Upper lobe of left lung (tissue), 6 donors: Measurements from ENCODE around the gene RAPGEF1. TPM values are rescaled to one million over a fixed set of nuclear protein-coding genes. Genes with fewer than 3 reads are reported as not detected.
A peak's percentile ranks its signal among the peaks of the same experiment; 100 is the strongest.

ENCODE experiments used
- ATAC-seq, 2 donors: fragments of 200-7000 bp; cut with Tn5 transposase; one replicate each; pipeline ENCODE4 v1.9.1; 2022; ENCODE audit warnings: mild to moderate bottlenecking in 2 of 2, moderate library complexity in 2 of 2; ENCODE audit not compliant: low FRiP score in 2 of 2
- DNase-seq, 2 donors: peaks; one replicate each; pipeline ENCODE4 v3.0.0-alpha.2; 2019 to 2020
- H3K27ac ChIP-seq, 4 donors: fragments of 200-600 bp; sonication (generic); one replicate each; pipeline ENCODE4 v1.5.1; 2016 to 2019
- H3K27me3 ChIP-seq, 4 donors: fragments of 200-600 bp; sonication (generic); one replicate each; pipeline ENCODE4 v1.5.1; 2017 to 2019
- H3K36me3 ChIP-seq, 4 donors: fragments of 200-600 bp; sonication (generic); one replicate each; pipeline ENCODE4 v1.5.1; 2016 to 2019
- H3K4me1 ChIP-seq, 4 donors: fragments of 200-600 bp; sonication (generic); one replicate each; pipeline ENCODE4 v1.5.1; 2018 to 2019
- H3K4me3 ChIP-seq, 4 donors: fragments of 200-600 bp; sonication (generic); one replicate each; pipeline ENCODE4 v1.5.1; 2017 to 2019; ENCODE audit warnings: mild to moderate bottlenecking in 2 of 4, moderate library complexity in 1 of 4
- H3K9me3 ChIP-seq, 4 donors: fragments of 200-600 bp; sonication (generic); one replicate each; pipeline ENCODE4 v1.5.1; 2018 to 2019
- EP300 ChIP-seq, 4 donors: sonication (generic); formaldehyde crosslinking; IDR thresholded peaks; one replicate each; pipeline ENCODE4 v1.5.1; 2017; ENCODE audit warnings: antibody characterized with exemption in 4 of 4, control low read depth in 2 of 4
- POLR2A ChIP-seq, 4 donors: fragments of 450-650 bp; IDR thresholded peaks; one replicate each; pipeline ENCODE4 v1.5.1; 2016 to 2017; ENCODE audit warnings: antibody characterized with exemption in 4 of 4, mild to moderate bottlenecking in 2 of 4
- POLR2AphosphoS5 ChIP-seq, 2 donors: sonication (generic); formaldehyde crosslinking; IDR thresholded peaks; one replicate each; pipeline ENCODE4 v1.5.1; 2017; ENCODE audit warnings: antibody characterized with exemption in 2 of 2
- WGBS, 2 donors: methylation state at CpG; one replicate each; pipeline ENCODE4 v1.1.5; 2017 to 2018; 5-methylcytosine and 5-hydroxymethylcytosine counted together
- total RNA-seq, 6 donors: library from RNA; depleted of rRNA in 4 of 6; stranded (reverse); fragments of >200 nt in 4 of 6; gene quantifications; one replicate each; pipeline versions ENCODE4 v1.1.0 to v1.2.1, GENCODE V29; 2016 to 2021
- TF ChIP-seq, protein P1 (sequence below), 6 experiments: fragments of 450-650 bp in 4 of 6; fragments of 200-600 bp in 2 of 6; sonication (generic) in 2 of 6; IDR thresholded peaks; one replicate each; pipeline ENCODE4 v1.5.1; 2016 to 2019; ENCODE audit warnings: antibody characterized with exemption in 6 of 6
- donor health status: DM: no; HTN: no; CAD: no; lungs with moderate emphysema.
- donor health status: DM: no; HTN: yes; CAD: no; lungs with severe emphysema.

RAPGEF1 gene
- total RNA-seq, 6 donors from 2014 or later: 82.8 to 161 (median 96.8) TPM

DNA sequence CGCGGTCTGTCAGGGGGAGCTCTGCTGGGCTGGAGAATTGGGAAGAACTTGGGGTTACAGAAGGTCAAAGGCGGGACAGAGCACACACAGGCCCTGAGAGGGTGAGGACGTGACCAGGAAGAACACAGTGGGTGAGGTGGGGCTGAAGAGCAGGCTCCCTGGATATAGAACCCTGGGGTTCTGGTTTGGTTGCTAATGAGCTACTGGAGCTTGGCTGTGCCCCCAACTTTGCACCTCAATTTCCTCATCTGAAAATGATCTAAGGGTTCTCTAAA lies 110.7 kb downstream of the RAPGEF1 start:
- WGBS, 2 donors: 82 to 89% methylated on average over 4 of the region's 4 CpGs
- no peak for ATAC-seq
- H3K4me1 ChIP-seq: peaks cover 16 to 36% (median 22%) of the 10 kb centered on the region in 4 donors

DNA sequence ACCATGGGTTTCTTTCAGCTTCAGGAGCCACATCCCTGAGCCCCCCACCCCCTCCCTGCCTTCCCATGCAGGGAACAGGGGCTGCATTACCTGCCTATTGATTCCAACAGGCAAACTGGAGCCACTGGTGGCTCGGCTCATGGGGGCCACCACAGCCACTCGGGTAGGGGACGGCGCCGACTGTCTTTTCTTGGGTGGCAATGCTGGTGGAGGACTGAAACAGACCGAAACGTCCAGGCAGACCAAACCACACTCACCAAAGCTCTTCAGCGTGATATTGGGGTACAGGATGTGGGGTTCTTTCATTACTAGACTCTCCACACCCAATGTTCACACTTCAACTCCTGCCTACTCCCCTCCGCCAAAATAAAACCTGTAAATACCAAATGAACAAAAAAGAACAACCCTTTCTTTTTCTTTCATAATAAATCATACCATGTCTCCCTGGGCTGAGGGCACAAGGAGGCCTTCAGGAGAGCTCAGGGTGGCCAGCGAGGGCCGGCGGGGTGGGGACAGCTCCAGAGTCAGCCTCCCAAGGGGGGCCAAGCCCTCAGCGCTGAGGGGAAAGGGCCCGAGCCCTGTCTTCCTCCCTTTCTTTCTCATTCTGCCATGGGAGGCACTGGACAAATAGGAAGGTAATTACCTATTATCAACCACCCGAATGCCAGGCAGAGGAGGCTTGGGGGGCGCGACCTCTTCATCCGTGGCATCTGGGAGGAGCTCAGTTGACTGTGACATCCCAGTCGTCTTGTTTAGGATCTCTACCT lies 111.2 kb downstream of the RAPGEF1 start:
- peak in 1 of 2 donors; percentile 4 for ATAC-seq
- no peaks in the 10 kb centered on the region for H3K9me3 ChIP-seq
- WGBS, 2 donors: 83 to 87% methylated on average over 14 to 19 of the region's 19 CpGs
- TF ChIP-seq POLR2AphosphoS5 (IDR thresholded peaks at IDR 0.05): no peak
- no peak for TF ChIP-seq EP300 (IDR thresholded peaks at IDR 0.05)
- no peak for TF ChIP-seq POLR2A (IDR thresholded peaks at IDR 0.05)
- TF ChIP-seq, protein P1, sequence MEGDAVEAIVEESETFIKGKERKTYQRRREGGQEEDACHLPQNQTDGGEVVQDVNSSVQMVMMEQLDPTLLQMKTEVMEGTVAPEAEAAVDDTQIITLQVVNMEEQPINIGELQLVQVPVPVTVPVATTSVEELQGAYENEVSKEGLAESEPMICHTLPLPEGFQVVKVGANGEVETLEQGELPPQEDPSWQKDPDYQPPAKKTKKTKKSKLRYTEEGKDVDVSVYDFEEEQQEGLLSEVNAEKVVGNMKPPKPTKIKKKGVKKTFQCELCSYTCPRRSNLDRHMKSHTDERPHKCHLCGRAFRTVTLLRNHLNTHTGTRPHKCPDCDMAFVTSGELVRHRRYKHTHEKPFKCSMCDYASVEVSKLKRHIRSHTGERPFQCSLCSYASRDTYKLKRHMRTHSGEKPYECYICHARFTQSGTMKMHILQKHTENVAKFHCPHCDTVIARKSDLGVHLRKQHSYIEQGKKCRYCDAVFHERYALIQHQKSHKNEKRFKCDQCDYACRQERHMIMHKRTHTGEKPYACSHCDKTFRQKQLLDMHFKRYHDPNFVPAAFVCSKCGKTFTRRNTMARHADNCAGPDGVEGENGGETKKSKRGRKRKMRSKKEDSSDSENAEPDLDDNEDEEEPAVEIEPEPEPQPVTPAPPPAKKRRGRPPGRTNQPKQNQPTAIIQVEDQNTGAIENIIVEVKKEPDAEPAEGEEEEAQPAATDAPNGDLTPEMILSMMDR (IDR thresholded peaks at IDR 0.05): no peak
- H3K4me3 ChIP-seq: peak overlapping the region in 1 of 4 donors; percentile 6
- H3K27ac ChIP-seq: peak overlapping the region; percentile 71 to 86 (median 78)
- peaks cover 20 to 38% (median 24%) of the 10 kb centered on the region in 4 donors for H3K4me1 ChIP-seq
- peaks cover 3 to 73% (median 22%) of the 10 kb centered on the region in 4 donors for H3K36me3 ChIP-seq
- no peaks in the 10 kb centered on the region for H3K27me3 ChIP-seq
- no peak for DNase-seq

More for the DNA sequence above, 110.7 kb downstream of the RAPGEF1 start:
- Histone ChIP-seq H3K9me3 (no peaks in the 10 kb centered on the region), H3K36me3 (peaks cover 3 to 71% (median 19%) of the 10 kb centered on the region in 4 donors), H3K27me3 (no peaks in the 10 kb centered on the region), H3K27ac (peak overlapping the region; percentile 71 to 86 (median 78)), H3K4me3 (no peak overlapping the region)
- no peak for DNase-seq
- TF ChIP-seq EP300 (IDR thresholded peaks at IDR 0.05) (no peak), POLR2A (IDR thresholded peaks at IDR 0.05) (peak in 1 of 4 donors; percentile 55)

DNA sequence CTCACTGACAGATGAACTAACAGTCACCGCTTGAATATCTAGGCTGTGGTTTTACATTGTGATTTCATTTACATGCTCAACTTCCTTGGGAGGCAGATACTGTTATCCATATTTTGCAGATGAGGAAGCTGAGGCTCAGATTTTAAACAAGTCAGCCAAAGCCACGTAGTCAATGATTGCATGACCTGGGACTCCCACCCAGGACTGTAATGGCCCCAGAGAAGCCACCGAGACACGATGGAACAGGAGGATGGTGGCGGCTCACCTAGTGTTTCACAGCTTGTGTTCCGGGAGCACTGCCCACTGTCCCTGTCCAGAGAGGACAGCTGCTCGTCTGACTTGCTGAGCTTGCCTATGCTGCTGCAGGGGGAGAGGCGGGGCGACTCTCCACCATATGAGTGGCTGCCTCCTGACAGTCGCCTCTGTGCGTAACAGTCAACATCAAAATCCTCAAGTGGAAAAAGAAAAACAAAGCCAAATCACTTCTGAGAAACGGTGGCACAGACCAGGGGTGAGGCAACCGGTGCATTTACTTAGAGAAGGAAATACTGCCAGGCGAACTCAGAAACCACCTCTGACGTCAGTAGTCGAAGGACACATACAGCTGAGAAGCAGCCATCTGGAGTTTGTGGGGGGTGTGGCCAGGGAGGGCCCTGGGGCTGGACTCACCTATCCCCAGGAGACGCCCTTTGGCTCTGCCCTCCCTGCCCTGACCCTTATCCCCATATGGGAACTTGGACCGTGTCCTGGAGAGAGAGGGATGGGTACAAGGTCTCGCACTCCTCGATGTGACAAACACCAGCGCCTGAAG lies 112.0 kb downstream of the RAPGEF1 start:
- peaks cover 3 to 73% (median 24%) of the 10 kb centered on the region in 4 donors for H3K36me3 ChIP-seq
- no peaks in the 10 kb centered on the region for H3K27me3 ChIP-seq
- DNase-seq (peak in 1 of 2 donors; percentile 92), ATAC-seq (peak; percentile 75 to 88)
- no peaks in the 10 kb centered on the region for H3K9me3 ChIP-seq
- H3K27ac ChIP-seq: peak overlapping the region; percentile 71 to 86 (median 78)
- peak; percentile 79 to 91 (median 83) for TF ChIP-seq EP300 (IDR thresholded peaks at IDR 0.05)
- TF ChIP-seq, protein P1 (IDR thresholded peaks at IDR 0.05): no peak
- peak; percentile 66 to 86 for TF ChIP-seq POLR2AphosphoS5 (IDR thresholded peaks at IDR 0.05)
- peak in 2 of 4 donors; percentile 35 to 84 for TF ChIP-seq POLR2A (IDR thresholded peaks at IDR 0.05)
- peak overlapping the region in 1 of 4 donors; percentile 6 for H3K4me3 ChIP-seq
- peaks cover 20 to 38% (median 24%) of the 10 kb centered on the region in 4 donors for H3K4me1 ChIP-seq
- 69% methylated on average over 16 to 21 of the region's 21 CpGs for WGBS, 2 donors

DNA sequence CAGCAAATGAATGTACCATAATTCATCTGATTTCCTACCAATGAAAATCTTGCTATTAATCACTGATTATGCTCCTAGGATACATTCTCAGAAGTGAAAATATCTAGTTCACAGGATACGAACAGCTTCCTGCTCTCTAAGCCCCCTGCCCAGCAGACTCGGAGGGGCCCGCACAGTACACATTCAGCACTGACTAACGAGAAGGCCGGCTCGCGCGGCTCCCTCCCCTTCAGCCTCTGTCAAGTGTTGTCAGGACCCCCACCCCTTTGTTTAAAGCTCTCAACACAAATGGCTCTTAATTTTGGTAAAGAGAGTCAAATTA lies 112.6 kb downstream of the RAPGEF1 start:
- Histone ChIP-seq H3K9me3 (no peaks in the 10 kb centered on the region), H3K27me3 (no peaks in the 10 kb centered on the region), H3K27ac (peak overlapping the region; percentile 71 to 86 (median 78)), H3K36me3 (peaks cover 3 to 76% (median 26%) of the 10 kb centered on the region in 4 donors), H3K4me3 (no peak overlapping the region), H3K4me1 (peaks cover 20 to 38% (median 24%) of the 10 kb centered on the region in 4 donors)
- DNase-seq: peak in 1 of 2 donors; percentile 49
- no peak for ATAC-seq
- WGBS, 2 donors: 79 to 81% methylated on average over 8 of the region's 8 CpGs
- TF ChIP-seq POLR2AphosphoS5 (IDR thresholded peaks at IDR 0.05) (no peak), POLR2A (IDR thresholded peaks at IDR 0.05) (no peak), EP300 (IDR thresholded peaks at IDR 0.05) (no peak)
- TF ChIP-seq, protein P1 (IDR thresholded peaks at IDR 0.05): no peak
